ENCODE measurements around the gene RELB.

RELB gene

DNA sequence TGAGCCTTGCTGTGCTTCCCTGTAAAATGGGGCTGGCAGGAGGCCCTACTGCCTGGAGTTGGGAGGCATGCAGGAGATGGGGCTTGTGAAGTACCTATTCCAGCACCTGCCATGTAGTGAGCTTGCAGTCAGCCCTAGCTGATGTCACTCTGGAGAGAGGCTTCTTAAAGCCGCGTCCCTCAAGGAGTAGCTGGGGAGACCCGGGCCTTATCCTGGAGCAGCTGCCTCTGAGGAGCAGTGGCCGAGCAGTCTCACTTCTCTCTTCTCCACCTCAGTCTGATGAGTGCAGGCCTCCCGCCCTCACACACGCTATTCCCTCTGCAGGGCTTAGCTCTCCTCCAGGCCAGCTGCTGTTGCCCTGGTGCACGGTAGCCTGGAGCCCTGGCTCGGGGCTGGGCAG is 55.6 kb downstream of the RELB start:
- no peaks in the 10 kb centered on the region for H3K9me3 Mint-ChIP-seq
- peaks cover 67% of the 10 kb centered on the region for H3K36me3 Mint-ChIP-seq (ENCODE audit: low read depth)
- no peak for DNase-seq
- H3K4me1 Mint-ChIP-seq: no peaks in the 10 kb centered on the region
- no peak overlapping the region for H3K27ac Mint-ChIP-seq
- TF ChIP-seq, protein P1, sequence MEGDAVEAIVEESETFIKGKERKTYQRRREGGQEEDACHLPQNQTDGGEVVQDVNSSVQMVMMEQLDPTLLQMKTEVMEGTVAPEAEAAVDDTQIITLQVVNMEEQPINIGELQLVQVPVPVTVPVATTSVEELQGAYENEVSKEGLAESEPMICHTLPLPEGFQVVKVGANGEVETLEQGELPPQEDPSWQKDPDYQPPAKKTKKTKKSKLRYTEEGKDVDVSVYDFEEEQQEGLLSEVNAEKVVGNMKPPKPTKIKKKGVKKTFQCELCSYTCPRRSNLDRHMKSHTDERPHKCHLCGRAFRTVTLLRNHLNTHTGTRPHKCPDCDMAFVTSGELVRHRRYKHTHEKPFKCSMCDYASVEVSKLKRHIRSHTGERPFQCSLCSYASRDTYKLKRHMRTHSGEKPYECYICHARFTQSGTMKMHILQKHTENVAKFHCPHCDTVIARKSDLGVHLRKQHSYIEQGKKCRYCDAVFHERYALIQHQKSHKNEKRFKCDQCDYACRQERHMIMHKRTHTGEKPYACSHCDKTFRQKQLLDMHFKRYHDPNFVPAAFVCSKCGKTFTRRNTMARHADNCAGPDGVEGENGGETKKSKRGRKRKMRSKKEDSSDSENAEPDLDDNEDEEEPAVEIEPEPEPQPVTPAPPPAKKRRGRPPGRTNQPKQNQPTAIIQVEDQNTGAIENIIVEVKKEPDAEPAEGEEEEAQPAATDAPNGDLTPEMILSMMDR (IDR thresholded peaks at IDR 0.05): no peak
- peaks cover 3% of the 10 kb centered on the region for H3K27me3 Mint-ChIP-seq (ENCODE audit: low read depth, poor library complexity)
- H3K4me3 Mint-ChIP-seq: no peak overlapping the region

DNA sequence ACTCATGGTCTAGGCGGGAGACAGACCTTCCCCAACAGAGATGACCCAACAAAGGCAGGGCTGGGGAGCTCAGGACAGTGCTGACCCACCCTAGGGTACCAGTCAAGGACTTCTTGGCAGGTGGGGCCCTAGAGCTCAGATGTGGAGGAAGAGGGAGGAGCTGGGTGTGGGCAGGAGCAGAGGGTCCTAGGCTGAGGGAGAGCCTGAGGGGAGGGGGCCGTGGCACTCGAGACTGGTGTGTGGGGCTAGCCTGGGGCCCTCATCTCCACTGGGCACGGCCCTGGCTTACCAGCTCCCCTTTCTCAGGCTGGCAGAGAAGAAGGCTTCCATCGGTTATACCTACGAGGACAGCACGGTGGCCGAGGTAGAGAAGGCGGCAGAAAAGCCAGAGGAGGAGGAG is 56.2 kb downstream of the RELB start:
- H3K36me3 Mint-ChIP-seq (ENCODE audit: low read depth): peaks cover 64% of the 10 kb centered on the region
- TF ChIP-seq, protein P1 (IDR thresholded peaks at IDR 0.05): no peak
- DNase-seq: no peak
- no peaks in the 10 kb centered on the region for H3K9me3 Mint-ChIP-seq
- H3K27ac Mint-ChIP-seq: no peak overlapping the region
- no peaks in the 10 kb centered on the region for H3K4me1 Mint-ChIP-seq
- H3K27me3 Mint-ChIP-seq (ENCODE audit: low read depth, poor library complexity): peaks cover 3% of the 10 kb centered on the region
- H3K4me3 Mint-ChIP-seq: no peak overlapping the region

DNA sequence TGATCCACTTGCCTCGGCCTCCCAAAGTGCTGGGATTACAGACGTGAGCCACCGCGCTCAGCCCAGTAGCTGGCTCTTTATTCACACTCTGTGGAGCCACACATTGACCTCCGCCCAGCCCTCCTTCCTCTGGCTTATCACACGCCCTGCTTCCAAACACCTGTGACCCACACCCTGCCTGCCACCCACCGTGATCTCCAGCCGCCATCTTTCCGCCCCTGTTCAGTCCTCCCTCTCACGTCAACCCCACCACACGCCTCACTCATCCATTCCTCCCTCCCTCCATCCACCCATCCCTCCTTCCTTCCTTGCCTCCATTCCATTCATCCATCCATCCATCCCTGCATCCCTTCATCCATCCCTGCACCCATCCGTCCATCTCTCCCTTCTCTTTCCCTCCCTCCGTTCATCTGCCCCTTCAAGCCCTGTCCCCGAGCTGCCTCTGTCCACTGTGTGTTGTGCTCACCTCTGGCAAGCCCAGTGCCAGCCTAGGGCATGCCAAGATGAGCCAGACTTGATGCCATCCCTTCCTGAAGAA is 57.4 kb downstream of the RELB start:
- H3K4me3 Mint-ChIP-seq: no peak overlapping the region
- peaks cover 3% of the 10 kb centered on the region for H3K27me3 Mint-ChIP-seq (ENCODE audit: low read depth, poor library complexity)
- H3K4me1 Mint-ChIP-seq: no peaks in the 10 kb centered on the region
- TF ChIP-seq, protein P1 (IDR thresholded peaks at IDR 0.05): no peak
- H3K9me3 Mint-ChIP-seq: no peaks in the 10 kb centered on the region
- H3K27ac Mint-ChIP-seq: peak overlapping the region; percentile 40
- peaks cover 64% of the 10 kb centered on the region for H3K36me3 Mint-ChIP-seq (ENCODE audit: low read depth)
- DNase-seq: no peak

DNA sequence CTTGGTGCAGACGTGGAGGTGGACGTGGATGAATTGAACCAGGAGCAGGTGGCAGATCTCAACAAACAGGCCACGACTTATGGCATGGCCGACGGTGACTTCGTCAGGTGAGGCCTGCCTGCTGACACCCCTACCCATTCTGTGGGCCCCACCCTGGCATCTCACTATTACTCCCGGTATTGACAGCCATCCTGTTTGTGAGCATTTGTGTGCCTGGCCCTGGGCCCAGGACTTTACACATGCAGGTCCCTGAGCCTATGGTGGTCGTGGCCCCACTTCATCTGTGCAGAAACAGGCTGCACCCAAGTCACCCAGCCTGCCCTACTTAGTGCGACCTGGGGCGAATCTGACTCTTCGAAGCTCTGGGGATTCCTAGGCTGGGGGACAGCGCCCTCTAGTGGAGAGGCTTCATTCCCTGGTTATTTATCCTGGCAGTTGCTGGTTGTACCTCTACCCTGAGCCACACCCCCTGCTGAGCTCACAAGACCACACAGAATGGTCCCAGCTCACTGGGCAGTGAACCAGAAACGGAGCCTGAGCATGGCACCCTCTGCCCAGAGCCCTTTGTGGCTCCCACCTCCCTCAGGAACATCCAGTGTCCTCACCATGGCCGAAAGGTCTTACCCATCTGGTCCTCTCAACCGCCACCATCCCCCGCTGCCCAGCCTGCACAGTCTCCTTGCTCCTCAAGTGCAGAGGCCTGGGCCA is 58.1 kb downstream of the RELB start:
- H3K9me3 Mint-ChIP-seq: no peaks in the 10 kb centered on the region
- H3K36me3 Mint-ChIP-seq (ENCODE audit: low read depth): peaks cover 58% of the 10 kb centered on the region
- no peaks in the 10 kb centered on the region for H3K4me1 Mint-ChIP-seq
- H3K4me3 Mint-ChIP-seq: no peak overlapping the region
- H3K27ac Mint-ChIP-seq: no peak overlapping the region
- TF ChIP-seq, protein P1 (IDR thresholded peaks at IDR 0.05): peak; percentile 87
- DNase-seq: peak; percentile 86
- H3K27me3 Mint-ChIP-seq (ENCODE audit: low read depth, poor library complexity): peaks cover 3% of the 10 kb centered on the region

DNA sequence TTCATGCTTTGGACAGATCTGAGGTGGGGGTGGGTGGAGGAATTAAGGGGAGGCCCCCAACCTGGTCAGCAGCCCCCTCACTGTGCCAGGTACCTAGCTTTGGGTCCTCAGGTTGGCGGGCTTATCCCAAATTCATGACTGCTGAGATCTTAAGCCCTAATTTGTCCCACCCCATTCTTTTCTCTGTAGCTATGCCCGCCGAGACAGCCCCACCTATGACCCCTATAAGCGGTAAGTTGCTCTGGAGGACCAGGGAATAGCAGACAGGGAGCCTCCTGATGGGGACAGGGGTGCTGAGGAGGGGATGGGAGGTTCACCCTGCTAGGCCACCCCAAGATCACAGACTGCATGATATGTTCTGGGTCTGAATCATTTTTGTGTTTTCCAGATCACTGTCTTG is 60.7 kb downstream of the RELB start:
- no peak overlapping the region for H3K4me3 Mint-ChIP-seq
- H3K27ac Mint-ChIP-seq: no peak overlapping the region

More for the DNA sequence above, 60.7 kb downstream of the RELB start:
- no peaks in the 10 kb centered on the region for H3K9me3 Mint-ChIP-seq
- peaks cover 3% of the 10 kb centered on the region for H3K27me3 Mint-ChIP-seq (ENCODE audit: low read depth, poor library complexity)
- no peaks in the 10 kb centered on the region for H3K4me1 Mint-ChIP-seq
- peaks cover 51% of the 10 kb centered on the region for H3K36me3 Mint-ChIP-seq (ENCODE audit: low read depth)
- TF ChIP-seq, protein P1 (IDR thresholded peaks at IDR 0.05): no peak
- no peak for DNase-seq

Measured in nephron progenitor cell (in vitro differentiated cells).